CD4-positive, alpha-beta T cell treated with Interleukin-15 for 4 hours (primary cell): ENCODE data around the gene ZFAND4.
A peak's percentile ranks its signal among the peaks of the same experiment; 100 is the strongest.
"Not testable (repeated sequence)": the region's sequence is repeated elsewhere in the genome, so short reads cannot be mapped to it uniquely, and the experiment has no call there.

ENCODE experiments used
- DNase-seq: peaks from one replicate; pipeline ENCODE4 v3.0.0-alpha.2; 2020; ENCODE audit warnings: low spot score

ZFAND4 gene

DNA sequence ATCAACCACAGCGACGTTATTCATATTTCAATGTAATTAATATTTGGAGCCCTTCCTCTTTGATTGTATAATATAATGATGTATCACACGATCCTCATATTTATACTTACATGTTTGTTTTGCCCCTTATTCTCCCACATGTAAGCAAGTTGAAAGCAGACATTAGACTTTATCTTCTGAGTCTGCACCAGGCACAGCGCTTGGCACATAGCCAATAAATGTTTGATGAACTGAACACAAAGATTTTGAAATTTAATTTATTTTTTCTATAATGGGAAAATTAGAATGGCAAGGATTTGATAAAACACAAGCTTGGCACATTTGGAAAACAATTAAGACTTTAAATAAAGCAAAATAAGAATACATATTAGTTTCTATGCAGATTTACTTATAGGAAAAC lies 31.6 kb downstream of the ZFAND4 start:
- no peak for DNase-seq

GRCh38 chr10:45640049-45640448 lies 32.5 kb downstream of the ZFAND4 start:
- DNase-seq = no peak

DNA sequence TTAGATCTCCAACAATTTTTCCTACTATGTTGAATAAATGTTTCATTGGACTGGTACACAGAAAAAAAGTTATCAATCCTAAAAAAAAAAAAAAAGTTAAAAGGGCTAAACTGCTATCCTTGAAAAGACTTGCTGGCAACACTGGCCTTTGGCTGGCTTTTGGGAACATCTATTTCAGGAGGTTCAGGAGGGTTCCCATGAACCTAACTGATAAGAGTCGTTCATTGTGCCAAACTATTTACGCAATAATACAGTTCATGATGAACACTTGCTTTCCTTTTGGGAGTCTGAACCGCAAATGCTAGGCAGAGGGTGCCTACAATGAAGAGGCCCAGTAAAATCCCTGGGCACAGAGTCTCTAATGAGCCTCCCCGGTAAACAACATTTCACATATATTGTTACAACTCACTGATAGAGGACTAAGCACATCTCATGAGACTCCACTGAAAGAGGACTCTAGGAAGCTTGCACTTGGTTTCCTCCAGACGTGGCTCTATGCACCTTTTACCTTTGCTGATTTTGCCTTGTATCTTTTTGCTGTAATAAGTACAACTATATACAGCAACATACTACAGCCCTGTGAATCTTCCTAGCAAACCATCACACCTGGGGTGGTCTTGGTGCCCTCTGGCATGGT lies 45.0 kb downstream of the ZFAND4 start:
- DNase-seq = no peak

GRCh38 chr10:45625879-45626278 lies 46.7 kb downstream of the ZFAND4 start:
- no peak for DNase-seq

GRCh38 chr10:45624724-45625123 lies 47.8 kb downstream of the ZFAND4 start:
- DNase-seq = no peak

GRCh38 chr10:45614869-45615268 lies 57.7 kb downstream of the ZFAND4 start:
- no peak for DNase-seq

DNA sequence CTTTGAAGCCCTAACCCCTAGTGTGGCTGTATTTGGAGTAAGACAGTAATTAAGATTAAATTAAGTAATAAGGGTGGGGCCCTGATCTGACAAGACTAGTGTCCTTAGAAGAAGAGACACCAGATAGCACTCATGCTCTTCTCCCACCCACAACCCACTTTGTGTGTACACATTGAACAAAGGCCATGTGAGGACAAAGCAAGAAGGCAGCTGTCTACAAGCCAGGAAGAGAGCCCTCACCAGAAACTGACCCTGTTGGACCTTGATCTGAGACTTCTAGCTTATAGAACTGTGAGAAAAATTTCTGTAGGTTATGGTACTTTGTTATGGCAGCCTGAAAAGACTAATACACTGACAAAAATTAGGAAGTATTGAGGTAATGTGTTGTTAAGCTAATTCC lies 59.8 kb downstream of the ZFAND4 start:
- no peak for DNase-seq

DNA sequence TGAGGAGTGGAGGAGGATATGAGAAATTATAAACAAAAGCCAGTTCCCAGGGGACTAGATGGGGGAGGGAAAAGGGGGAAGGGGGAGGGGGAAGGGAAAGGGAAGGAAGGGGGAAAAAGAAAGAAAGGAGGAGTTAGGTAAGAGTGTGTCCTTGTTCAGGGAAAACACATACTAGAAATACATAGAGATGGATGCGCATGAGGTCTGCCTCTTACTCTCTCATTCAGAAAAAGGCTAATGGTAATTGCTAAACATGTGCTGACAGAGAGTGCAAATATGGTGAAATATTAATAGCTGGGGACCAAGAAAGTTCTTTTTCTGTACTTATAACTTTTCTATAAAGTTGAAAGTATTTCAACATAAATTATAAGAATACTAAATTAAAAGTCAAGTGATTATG lies 64.5 kb downstream of the ZFAND4 start:
- DNase-seq = no peak

GRCh38 chr10:45607276-45607675 lies 65.3 kb downstream of the ZFAND4 start:
- DNase-seq = no peak

- DNase-seq = no peak
These were observed 69.7 kb downstream of the ZFAND4 start for GRCh38 chr10:45602836-45603235.

GRCh38 chr10:45602082-45602730 lies 70.4 kb downstream of the ZFAND4 start:
- DNase-seq = no peak

DNA sequence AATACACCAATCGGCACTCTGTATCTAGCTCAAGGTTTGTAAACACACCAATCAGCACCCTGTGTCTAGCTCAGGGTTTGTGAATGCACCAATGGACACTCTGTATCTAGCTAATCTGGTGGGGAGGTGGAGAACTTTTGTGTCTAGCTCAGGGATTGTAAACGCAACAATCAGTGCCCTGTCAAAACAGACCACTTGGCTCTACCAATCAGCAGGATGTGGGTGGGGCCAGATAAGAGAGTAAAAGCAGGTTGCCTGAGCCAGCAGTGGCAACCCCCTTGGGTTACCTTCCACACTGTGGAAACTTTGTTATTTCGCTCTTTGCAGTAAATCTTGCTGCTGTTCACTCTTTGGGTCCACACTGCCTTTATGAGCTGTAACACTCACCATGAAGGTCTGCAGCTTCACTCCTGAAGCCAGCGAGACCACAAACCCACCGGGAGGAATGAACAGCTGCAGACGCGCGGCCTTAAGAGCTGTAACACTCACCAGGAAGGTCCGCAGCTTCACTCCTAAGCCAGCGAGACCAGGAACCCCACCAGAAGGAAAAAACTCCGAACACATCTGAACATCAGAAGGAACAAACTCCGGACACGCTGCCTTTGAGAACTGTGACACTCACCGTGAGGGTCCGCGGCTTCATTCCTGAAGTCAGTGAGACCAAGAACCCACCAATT lies 71.2 kb downstream of the ZFAND4 start:
- DNase-seq = not testable (repeated sequence)

DNA sequence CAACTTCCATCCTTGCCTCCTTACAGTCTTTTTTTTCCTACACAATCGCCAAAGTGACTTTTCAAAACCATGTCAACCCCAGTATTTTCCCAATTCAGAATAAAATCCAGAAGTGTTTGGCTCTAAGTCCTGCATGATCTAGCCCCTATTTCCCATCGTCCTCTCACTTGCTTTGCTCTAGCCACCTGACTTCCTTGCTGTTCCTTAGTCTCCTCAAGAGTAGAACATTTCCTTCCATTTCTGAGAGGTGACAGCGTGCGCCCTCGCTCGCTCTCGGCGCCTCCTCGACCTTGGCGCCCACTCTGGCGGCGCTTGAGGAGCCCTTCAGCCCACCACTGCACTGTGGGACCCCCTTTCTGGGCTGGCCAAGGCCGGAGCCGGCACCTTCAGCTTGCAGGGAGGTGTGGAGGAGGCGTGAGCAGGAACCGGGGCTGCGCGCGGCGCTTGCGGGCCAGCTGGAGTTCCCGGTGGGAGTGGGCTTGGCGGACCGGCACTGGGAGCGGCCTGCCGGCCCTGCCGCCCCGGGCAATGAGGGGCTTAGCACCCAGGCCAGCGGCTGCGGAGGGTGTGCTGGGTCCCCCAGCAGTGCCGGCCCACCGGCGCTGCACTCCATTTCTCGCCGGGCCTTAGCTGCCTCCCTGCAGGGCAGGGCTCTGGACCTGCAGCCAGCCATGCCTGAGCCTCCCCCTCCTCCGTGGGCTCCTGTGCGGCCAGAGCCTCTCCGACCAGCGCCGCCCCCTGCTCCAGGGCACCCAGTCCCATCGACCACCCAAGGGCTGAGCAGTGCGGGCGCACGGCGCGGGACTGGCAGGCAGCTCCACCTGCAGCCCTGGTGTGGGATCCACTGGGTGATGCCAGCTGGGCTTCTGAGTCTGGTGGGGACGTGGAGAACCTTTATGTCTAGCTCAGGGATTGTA lies 72.0 kb downstream of the ZFAND4 start:
- not testable (repeated sequence) for DNase-seq

DNA sequence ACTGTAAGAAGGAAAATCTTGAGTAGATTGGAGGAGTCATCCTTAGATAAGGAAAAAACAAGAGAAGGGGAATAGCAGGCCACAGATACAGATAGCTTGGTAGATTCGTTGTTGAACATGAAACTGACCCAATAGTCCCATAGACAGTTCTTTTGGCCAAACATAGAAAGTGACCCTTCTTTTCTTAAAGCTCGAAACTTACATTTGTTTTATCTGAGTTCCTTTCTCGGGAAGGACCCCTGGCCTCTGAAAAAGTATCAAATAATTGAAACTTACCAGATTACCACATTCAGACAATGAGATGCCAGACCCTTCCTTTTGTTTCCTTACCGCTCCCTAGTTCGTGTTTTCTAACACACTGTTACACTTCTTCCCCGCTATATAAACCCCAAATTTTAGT lies 72.9 kb downstream of the ZFAND4 start:
- no peak for DNase-seq

GRCh38 chr10:45599021-45599603 lies 73.5 kb downstream of the ZFAND4 start:
- DNase-seq = no peak

DNA sequence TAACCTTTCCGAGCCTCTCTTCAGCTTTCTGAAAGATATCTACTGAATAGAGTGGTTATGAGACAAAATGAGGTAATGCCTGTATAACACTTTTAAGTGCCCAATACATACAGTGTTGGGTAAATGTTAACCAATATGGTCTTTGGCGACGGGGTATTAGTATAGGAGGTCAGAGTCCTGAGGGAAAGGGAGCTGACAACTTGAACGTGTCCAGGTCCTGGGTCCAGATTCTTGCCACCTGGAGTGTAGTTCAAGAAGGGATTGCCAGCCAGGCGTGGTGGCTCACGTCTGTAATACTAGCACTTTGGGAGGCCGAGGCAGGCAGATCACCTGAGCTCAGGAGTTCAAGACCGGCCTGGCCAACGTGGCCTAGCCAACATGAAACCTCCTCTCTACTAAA lies 76.0 kb downstream of the ZFAND4 start:
- DNase-seq = no peak

- peak; percentile 89 for DNase-seq
These were observed 78.1 kb downstream of the ZFAND4 start for GRCh38 chr10:45594276-45595157.

GRCh38 chr10:45593938-45594275 lies 78.7 kb downstream of the ZFAND4 start:
- DNase-seq = no peak

- no peak for DNase-seq
These were observed 79.6 kb downstream of the ZFAND4 start for GRCh38 chr10:45592926-45593325.

DNA sequence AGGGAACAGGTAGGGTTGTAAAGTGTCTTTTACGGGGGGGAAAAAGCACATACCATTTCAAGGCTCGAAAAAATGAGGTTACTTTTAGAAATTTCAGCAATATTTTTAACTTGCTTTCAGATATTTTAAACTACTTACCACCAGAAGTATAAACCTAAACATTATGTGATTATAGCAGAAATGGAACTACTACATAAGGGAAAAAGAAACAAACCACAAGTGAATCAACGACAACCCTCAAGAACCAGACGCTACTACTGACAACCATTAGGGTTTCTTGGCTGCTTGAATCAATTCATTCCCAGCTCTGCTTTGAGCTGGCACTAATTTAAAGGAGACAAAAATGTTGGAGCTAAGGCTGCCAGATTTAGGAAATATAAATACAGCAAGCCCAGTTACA lies 80.1 kb downstream of the ZFAND4 start:
- DNase-seq = no peak

- no peak for DNase-seq
These were observed 81.3 kb downstream of the ZFAND4 start for GRCh38 chr10:45591280-45591679.
